GM18505 (cell line): ENCODE measurements around the gene CD300A.

Experiments
- ATAC-seq: cut with Tn5 transposase; IDR thresholded peaks from one replicate; pipeline ENCODE4 v1.9.1; 2021; ENCODE audit not compliant: unreplicated experiment
- POLR2A ChIP-seq: IDR thresholded peaks from 4 replicates; pipeline ENCODE4 v1.6.1; 2011; ENCODE audit warnings: borderline replicate concordance; ENCODE audit not compliant: insufficient read depth, insufficient read length; ENCODE audit errors: extremely low read depth

The CD300A gene

DNA sequence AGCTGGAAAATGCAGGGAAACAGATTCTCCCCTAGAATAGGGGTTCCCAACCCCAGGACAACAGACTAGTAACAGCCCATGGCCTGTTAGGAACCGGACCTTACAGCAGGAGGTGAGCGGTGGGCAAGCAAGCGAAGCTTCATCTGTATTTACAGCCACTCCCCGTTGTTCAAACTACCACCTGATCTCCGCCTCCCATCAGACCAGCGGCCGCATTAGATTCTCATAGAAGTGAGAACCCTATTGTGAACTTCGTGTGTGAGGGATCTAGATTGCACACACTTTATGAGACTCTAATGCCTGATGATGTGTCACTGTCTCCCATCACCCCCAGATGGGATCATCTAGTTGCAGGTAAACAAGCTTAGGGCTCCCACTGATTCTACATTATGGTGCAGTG is 61.3 kb downstream of the CD300A start:
- no peak for ATAC-seq
- TF ChIP-seq POLR2A: no peak

DNA sequence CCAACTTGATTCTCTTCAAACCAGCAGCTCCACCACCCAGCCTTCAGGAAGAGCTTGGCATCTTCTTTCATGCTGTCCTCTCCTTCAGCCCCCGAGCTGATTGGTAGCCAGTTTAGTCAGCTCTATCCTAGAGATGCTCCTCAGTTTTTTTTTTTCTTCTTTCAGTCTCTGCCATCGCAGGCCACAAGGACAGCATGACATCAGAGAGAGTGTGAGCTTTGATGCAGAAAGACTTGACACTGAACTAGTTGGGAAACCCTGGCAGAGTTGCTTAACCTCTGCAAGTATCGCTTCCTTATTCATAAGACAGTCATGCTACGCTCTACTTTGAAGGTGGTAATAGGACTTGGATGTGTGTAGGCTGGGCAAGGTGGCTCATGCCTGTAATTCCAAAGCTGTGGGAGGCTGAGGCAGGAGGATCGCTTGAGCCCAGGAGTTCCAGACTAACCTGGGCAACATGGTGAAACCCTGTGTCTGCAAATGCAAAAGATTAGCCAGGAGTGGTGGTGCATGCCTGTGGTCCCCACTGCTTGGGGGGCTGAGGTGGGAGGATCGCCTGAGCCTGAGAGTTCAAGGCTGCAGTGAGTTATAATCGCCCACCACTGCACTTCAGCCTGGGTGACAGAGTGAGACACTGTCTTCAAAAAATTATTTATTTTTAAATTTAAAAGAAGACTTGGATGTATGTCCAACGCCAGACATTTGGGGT is 62.2 kb downstream of the CD300A start:
- peak; percentile 77 for ATAC-seq

DNA sequence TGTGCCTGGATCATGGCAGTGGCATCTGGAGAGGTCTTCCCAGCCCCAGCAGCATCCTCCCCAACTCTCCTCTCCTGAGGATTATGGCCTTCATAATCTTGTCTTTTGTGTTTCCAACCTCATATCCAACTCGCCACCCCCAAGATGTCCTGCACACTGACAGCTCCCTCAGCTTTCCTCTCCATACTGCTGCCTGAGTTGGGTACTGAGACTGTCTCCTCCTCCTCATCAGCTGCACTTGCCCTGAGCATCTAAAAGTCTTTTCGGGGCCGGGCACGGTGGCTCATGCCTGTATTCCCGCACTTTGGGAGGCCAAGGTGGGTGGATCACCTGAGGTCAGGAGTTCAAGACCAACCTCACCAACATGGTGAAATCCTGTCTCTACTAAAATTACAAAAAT is 62.8 kb downstream of the CD300A start:
- ATAC-seq: no peak
- TF ChIP-seq POLR2A: no peak

More for the DNA sequence above, 62.2 kb downstream of the CD300A start:
- TF ChIP-seq POLR2A: no peak

DNA sequence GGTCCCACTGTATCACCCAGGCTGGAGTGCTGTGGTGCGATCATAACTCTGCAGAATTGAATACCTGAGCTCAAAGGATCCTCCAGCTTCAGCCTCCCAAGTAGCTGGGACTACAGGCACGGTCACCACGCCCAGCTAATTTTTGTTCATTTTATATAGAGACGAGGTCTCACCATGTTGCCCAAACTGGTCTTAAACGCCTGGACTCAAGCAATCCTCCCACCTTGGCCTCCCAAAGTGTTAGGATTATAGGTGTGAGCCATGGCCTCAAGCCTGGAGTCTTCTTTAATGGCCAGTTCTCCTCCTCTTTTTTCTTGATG is 64.4 kb downstream of the CD300A start:
- TF ChIP-seq POLR2A: no peak
- no peak for ATAC-seq

DNA sequence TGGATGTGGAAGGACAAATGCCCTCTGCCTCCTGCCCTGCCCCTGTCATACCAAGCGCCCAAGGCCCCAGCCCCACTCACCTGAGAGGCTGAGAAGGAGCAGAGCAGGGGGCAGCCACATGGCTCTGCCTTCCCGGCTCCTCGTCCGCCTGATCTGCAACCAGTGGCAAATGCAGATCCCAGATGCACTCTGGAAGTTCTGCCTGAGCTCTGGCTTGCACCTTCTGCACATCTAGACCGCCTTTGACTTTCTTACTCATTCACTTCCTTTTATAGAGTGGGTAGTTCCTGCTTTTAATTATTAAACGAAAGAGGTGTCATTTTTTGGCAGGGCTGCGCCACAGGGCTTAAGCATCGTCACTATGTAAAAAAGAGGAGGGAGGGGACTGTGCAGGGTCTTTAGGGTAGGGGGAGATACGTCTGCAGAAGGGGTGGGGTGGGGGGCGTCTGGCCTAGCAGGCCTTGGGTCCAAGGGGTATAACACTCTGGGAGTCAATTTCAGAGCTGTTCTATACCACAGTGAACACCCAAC is 64.9 kb downstream of the CD300A start, which contains the start of gene CD300LB:
CD300LB (minus strand) TSS at position 245 of the 531 bp plus-strand sequence; CDS start at position 120, 125 bp downstream.
- no peak for ATAC-seq
- TF ChIP-seq POLR2A: no peak

DNA sequence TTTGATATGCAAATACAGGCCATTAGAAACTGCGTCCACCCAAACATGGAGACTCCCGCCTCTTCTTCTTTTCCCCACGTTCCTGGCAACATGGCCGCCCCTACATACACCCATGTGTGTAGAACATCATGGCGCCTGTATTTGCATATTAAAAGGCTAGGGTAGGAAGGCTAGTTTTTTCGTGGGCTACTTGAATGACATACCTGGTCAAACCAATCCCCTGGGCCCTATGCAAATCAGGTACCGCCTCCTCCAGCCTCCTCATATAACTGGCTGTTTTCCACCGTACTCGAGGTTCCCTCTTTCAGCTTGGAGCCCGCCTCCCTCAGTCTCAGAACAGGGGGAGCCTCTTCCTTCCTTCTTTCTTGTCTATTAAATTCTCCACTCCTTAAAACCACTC is 65.7 kb downstream of the CD300A start:
- no peak for ATAC-seq
- TF ChIP-seq POLR2A: no peak
